Activated CD4-positive, alpha-beta T cell treated with anti-CD3 and anti-CD28 coated beads, Interleukin-2, amount 50 U/mL, for 16 hours (primary cell): ENCODE results near the gene MECR.
A peak's percentile ranks its signal among the peaks of the same experiment; 100 is the strongest.
"Not testable (repeated sequence)": the region's sequence is repeated elsewhere in the genome, so short reads cannot be mapped to it uniquely, and the experiment has no call there.

ENCODE experiments used
- DNase-seq: peaks from one replicate; pipeline ENCODE4 v3.0.0-alpha.2; 2020

MECR gene

DNA sequence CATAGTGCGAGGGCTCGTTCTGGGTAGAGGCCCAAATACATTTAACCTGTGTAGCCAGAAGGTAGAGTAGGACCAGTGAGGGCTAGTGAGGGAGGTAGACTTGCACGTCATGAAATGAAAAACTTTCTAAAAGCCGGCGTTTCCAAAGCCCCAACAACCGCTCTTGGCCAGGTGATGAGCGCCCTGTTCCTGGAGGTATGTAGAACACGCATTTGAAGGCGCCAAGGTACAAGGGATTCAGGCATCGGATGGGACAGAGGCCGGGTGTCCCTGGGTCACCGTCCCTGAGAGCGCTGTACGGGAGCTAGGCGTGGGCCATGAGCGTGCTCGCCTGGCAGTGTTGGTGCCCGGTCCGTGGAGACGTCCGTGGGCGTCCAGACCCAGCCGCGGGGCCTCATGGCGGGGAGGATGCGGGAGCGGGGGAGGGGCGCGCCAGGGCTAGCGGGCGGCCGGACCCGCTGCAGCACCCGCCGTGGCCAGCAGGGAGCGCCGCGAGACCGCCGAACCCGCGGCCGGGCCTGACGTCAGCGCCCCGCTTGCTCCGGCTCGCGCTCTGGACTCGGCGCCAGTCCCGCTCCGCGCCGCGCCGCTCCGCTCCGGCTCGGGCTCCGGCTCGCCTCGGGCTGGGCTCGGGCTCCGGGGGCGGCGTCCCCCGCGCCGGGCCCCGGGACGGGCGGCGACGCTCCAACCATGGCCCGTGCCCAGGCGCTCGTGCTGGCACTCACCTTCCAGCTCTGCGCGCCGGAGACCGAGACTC lies 5.4 kb upstream of the MECR start, which contains the start of gene PTPRU:
TSS of gene PTPRU (plus strand) at position 568 of the 757 bp plus-strand sequence. CDS start at position 691, 123 bp downstream.
- DNase-seq: peak; percentile 76

DNA sequence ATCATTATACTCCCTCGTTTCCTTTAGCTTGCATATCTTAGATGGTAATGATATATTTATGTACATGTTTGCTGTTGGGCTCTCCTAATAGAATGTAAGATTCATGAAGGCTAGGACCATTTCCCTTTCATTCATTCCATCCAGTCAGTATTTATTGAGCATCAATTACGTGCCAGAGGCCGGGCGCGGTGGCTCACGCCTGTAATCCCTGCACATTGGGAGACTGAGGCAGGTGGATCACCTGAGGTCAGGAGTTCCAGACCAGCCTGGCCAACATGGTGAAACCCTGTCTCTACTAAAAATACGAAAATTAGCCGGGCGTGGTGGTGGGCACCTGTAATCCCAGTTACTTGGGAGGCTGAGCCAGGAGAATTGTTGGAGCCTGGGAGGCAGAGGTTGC lies 4.1 kb upstream of the MECR start:
- not testable (repeated sequence) for DNase-seq

DNA sequence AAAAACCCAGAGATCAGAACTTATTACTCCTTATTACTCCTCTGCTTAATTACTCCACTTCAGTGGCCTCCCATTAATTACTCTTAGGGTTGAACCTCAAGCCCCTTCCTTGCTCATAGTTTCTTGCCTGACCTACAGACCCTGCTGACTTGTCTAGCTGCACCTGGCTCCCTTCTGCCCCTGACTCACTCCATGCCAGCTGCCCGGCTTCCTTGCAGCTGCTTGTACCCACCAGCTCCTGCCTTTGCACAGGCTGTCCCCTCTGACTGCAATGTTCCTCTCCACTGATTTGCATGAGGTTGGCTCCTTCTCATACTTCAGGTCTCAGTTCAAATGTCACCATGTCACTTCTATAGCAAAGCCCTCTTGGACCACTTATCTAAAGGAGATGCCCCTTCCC lies 3.7 kb upstream of the MECR start:
- DNase-seq: no peak

GRCh38 chr1:29233693-29234092 lies 3.0 kb upstream of the MECR start:
- no peak for DNase-seq

- no peak for DNase-seq
These were observed 1.7 kb upstream of the MECR start for GRCh38 chr1:29232387-29232786.

- DNase-seq: no peak
These were observed 556 bp downstream of the MECR start for GRCh38 chr1:29230204-29230552.

- DNase-seq: no peak
These were observed 3.2 kb downstream of the MECR start for GRCh38 chr1:29227511-29227910.

GRCh38 chr1:29225361-29225760 lies 5.4 kb downstream of the MECR start:
- DNase-seq: no peak

- no peak for DNase-seq
These were observed 6.3 kb downstream of the MECR start for GRCh38 chr1:29224356-29224837.

DNA sequence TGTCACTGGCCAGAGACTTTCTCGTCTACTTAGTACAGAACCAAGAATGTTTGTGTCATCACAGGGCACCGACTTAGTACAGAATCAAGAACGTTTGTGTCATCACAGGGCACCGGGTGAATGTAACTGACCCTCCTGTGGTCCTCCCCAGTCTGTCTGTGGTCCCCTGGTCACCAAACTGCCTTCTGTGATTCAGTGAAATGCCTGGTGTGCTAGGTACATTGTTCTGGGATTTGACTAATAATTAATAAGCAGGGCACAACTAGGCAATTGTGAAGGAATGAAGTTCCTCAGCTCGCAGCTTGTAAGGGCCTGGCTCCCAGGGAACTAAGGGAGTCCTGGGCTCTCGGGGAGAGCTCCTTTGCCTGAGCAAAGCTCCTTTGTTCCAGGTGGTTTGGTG lies 7.2 kb downstream of the MECR start:
- no peak for DNase-seq

GRCh38 chr1:29222686-29223085 lies 8.0 kb downstream of the MECR start:
- DNase-seq: no peak

GRCh38 chr1:29222260-29222659 lies 8.5 kb downstream of the MECR start:
- not testable (repeated sequence) for DNase-seq

- DNase-seq: no peak
These were observed 9.4 kb downstream of the MECR start for GRCh38 chr1:29221296-29221695.

DNA sequence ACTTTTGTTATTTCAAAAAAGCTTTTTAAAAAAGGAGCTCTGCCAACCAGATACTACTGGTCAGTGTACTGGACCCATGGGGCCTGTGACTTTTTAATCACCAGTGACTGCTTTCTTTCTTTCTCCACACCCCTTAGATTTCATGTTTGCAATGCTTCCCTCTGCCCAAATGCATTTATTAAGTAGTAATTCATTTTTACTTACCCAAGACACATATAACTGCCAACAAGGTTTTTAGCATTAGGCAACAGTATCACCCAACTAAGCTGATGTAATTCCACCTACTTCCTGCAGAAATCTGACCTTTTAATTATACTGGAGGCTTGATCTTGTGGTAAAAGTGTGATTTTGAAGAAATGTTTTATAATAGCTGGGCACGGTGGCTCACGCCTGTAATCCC lies 12.5 kb downstream of the MECR start:
- no peak for DNase-seq

DNA sequence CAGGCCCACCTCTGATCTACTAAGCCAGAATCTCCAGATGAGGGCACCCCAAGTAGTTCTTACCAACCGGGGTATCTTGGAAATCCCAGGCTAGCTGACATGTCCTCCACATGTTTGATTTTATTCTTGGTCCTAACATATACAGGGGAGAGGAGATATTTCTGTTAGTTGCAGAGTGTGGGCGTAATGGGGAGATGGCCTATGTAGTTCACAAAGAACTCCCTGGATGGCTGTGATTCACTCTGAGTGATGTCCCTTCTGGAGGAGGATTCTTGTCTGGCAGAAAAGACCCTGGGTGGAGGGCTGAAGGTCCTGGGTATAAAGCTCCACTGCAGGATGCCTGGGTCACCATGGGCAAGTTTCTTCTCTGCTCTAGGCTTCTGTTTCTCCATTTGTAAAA lies 13.1 kb downstream of the MECR start:
- no peak for DNase-seq

- DNase-seq: no peak
These were observed 17.7 kb downstream of the MECR start for GRCh38 chr1:29213055-29213454.

DNA sequence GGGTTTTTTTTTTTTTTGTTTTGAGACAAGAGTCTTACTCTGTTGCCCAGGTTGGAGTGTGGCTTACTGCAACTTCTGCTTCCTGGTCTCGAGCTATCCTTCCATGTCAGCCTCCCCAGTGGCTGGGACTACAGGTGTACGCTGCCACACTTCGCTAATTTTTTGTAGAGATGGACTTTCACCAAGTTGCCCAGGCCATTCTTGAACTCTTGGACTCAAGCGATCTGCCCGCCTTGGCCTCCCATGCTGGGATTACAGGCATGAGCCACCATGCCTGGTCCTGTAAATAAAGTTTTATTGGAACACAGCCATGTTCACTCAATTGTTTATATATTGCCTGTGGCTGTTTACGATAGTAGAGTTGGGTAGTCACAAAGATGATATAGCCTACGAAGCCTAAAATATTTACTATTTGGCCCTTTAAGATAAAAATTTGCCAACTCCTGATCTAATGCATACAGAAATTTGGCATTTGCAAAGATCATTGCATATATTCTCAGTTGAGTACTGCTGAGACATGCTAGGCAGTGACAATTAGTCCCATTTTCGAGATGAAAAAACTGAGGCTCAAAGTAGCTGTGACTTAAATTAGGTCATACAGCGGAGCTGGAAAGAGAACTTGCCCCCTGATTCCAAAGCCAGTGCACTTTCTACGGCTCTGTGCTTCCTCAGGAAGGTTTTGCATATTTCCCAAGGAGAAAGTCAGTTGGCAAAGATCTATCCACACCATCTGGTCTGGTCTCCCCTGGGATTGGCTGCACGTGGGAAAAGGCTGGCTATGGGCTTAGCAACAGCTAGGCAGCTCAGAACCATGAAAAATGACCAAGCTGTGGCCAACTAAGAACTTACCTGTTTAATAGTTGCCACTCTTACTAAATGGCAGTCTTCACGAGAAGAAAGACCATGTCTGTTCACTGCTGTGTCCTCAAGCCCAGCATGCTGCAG lies 19.4 kb downstream of the MECR start:
- no peak for DNase-seq

DNA sequence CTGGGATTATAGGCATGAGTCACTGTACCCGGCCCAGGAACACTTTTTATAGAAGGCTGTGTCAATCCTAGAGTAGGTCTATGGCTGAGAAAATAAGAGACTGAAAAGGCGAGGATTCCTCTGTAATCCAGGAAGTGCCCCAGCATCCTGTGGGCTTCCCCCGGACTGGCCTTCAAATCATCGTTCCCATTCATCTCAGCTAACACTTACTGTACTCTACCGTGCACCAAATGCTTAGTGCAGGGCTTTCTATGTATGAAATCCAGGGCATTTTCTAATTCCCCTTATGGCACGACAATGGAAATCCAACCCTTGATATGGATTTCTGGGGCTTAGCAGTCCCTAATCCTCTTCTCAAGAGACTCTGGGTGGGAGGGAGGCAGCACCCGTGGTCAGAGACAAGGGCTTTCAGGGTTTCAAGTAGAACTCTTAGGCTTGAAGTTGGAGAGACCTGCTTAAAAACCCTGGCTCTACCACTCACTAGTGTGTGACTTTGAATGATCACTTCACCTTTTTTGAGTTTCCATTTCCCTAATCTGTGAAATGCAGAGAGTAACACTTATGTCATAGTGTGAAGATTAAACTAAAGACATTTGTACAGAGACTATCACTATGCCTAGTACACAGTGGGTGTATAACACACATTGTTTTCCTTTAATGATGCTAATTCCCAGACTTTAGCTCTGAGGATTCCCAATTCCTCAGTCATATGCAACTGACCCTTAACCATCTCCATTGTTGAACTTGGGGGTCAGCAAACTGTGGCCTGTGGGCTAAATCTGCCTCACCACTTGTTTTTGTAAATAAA lies 20.3 kb downstream of the MECR start:
- no peak for DNase-seq

- no peak for DNase-seq
These were observed 21.6 kb downstream of the MECR start for GRCh38 chr1:29209173-29209572.

DNA sequence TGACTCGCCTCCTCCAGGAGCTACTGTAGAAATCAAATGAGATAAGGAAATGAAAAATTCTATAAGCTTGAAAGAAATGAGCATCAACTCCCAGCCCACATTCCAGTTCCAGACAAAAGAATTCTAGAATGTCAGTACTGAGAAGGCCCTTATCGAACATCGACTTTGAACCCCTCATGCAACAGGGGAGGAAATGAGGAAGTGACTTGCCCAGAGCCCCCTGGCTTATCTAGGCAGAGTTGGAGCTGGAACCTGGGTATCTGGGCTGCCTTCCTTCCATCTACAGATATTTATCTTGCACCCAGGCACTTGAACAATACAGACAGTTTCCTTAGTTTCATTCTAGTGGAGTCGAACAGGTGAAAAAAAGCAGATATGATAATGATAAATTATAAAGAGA lies 22.3 kb downstream of the MECR start:
- DNase-seq: no peak

DNA sequence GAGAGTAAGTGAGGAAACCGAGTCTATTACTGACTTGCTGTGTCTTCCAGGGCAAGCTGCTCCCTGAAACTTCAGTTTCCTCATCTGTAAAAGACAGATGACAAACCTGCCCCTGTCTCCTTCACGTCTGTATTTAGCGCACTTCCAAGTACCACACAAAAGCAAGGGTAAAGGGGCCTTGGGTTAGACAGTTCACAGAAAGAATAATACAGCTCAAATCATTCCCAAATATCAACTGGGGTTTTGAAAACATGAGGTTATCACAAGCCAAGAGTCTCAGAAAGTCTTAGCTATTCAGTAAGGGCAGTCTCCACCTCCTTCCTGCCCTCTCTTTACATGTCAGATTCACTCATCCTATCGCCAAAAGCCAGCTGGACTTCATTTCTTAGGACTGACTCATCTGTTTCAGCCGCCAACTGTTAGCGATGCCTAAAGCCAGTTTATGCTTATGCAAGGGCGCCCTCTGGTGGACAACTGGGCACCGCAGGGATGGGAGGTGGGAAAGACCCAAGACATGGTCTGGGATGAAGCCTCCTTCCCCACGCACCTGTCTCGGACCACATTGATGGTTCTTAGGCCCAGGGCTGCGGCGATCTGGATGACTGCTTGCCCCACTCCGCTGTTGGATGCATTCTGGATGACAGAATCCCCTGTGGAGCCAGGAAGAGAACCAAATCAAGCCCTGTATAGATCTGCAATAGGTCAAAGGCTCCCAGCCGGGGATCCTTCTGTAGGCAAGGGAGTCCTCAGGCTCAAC lies 28.0 kb downstream of the MECR start:
- DNase-seq: peak; percentile 92

DNA sequence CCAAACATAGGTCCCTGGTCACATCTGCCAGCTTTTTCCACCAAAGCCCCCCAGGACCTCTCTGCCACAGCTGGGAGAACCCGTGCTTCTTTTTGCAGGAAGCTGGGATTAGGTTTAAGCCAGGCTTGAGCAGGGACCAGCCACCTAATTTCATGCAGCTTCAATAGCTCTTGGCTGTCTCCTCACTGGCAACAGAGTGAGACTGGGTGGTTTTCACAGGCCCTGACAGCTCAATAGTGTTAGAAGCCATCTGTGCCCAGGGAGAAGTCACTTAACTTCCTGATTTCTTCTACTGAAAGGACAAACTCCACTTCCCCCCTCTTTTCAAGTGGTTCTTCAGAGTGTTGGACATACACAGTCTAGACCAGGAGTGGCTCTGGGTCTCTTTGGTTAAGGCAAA lies 28.7 kb downstream of the MECR start:
- no peak for DNase-seq
